Hepatocyte (in vitro differentiated cells): ENCODE results near the gene WDR37.

ENCODE experiments used
- EZH2phosphoT487 ChIP-seq: fragments of 200-600 bp; sonication (generic); IDR thresholded peaks from one replicate; pipeline ENCODE4 v1.6.1; 2018; ENCODE audit warnings: antibody characterized with exemption, mild to moderate bottlenecking, low read depth, moderate library complexity; ENCODE audit not compliant: unreplicated experiment, severe bottlenecking
- TF ChIP-seq, protein P1 (sequence below): fragments of 200-600 bp; sonication (generic); IDR thresholded peaks from 2 replicates; pipeline ENCODE4 v1.5.1; 2016; ENCODE audit warnings: antibody characterized with exemption, mild to moderate bottlenecking; ENCODE audit not compliant: poor library complexity

DNA sequence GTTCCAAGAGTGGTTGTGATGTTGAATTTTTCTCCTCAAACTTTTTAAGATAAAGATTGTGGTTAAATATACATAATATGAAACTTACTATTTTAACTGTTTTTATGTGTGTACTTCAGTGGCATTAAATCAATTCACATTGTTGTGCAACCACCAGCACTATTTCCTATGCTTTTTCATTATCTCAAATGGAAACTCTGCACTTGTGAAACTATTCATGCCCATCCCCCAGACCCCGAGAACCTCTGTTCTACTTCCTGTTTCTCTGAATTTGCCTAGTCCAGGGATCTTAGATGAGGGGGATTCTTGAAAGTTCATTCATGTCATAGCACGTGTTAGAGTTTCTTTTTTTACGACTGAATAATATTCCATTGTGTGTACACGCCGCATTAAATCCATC is 67.0 kb downstream of the WDR37 start:
- TF ChIP-seq, protein P1, sequence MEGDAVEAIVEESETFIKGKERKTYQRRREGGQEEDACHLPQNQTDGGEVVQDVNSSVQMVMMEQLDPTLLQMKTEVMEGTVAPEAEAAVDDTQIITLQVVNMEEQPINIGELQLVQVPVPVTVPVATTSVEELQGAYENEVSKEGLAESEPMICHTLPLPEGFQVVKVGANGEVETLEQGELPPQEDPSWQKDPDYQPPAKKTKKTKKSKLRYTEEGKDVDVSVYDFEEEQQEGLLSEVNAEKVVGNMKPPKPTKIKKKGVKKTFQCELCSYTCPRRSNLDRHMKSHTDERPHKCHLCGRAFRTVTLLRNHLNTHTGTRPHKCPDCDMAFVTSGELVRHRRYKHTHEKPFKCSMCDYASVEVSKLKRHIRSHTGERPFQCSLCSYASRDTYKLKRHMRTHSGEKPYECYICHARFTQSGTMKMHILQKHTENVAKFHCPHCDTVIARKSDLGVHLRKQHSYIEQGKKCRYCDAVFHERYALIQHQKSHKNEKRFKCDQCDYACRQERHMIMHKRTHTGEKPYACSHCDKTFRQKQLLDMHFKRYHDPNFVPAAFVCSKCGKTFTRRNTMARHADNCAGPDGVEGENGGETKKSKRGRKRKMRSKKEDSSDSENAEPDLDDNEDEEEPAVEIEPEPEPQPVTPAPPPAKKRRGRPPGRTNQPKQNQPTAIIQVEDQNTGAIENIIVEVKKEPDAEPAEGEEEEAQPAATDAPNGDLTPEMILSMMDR, result no peak
- no peak for TF ChIP-seq EZH2phosphoT487
